GM18507 (cell line): ENCODE data around the gene P2RX5.
"Not testable (repeated sequence)": the region's sequence is repeated elsewhere in the genome, so short reads cannot be mapped to it uniquely, and the experiment has no call there.

ENCODE experiments used
- DNase-seq: peaks from one replicate; pipeline ENCODE4 v3.0.0; 2011; ENCODE audit warnings: low read depth; ENCODE audit not compliant: insufficient read length; ENCODE audit errors: extremely low spot score
- FAIRE-seq: peaks from 2 replicates; lab custom pipeline; 2011; peaks lifted over from hg19 to GRCh38; lab: Jason Lieb, UNC

P2RX5 gene

GRCh38 chr17:3695723-3696411 lies at the start of gene P2RX5:
P2RX5 (minus strand) TSS chr17:3696155; CDS start chr17:3696005, 150 bp downstream.
- FAIRE-seq, result peak; percentile 80
- peak; percentile 33 for DNase-seq

DNA sequence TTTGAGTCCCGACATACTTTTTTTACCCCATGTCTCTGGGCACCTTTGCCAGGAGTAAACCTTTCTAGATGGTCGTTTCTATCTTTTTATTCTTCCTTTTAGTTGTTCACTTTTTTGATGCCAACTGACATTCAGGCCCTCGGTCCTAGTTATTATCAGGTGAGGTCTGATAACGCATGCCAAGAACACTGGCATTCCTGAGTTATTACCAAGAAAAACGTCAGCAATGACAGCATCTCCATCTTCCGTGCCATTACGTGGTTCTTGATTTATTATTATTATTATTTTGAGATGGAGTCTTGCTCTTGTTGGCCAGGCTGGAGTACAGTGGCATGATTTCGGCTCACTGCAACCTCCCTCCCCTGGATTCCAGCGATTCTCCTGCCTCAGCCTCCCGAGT lies 49.1 kb upstream of the P2RX5 start:
- DNase-seq (no peak), FAIRE-seq (no peak)

- no peak for DNase-seq
- no peak for FAIRE-seq
Observed at GRCh38 chr17:3744014-3744413, 48.1 kb upstream of the P2RX5 start.

DNA sequence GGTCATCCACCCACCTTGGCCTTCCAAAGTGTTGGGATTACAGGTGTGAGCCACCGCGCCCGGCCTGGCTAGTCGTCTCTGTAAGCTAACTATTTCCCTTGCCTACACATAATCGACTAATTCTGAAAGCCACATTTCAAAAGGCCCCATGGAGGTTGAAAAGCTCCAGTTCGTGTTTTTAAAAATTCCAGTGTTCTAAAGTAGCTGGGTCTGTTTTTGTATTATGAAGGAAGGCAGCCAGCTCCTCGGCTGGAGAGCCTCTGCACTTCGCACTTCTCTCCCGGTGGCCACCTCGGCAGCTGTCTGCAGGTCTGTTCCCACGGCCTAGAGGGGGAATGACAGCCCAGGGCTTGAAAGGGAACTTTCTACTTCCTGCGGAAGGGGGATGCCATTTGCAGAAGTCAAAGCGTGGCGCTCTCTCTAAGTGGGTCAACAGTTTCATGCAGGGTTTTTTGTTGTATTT lies 44.7 kb upstream of the P2RX5 start:
- FAIRE-seq, result peak; percentile 90
- no peak for DNase-seq

DNA sequence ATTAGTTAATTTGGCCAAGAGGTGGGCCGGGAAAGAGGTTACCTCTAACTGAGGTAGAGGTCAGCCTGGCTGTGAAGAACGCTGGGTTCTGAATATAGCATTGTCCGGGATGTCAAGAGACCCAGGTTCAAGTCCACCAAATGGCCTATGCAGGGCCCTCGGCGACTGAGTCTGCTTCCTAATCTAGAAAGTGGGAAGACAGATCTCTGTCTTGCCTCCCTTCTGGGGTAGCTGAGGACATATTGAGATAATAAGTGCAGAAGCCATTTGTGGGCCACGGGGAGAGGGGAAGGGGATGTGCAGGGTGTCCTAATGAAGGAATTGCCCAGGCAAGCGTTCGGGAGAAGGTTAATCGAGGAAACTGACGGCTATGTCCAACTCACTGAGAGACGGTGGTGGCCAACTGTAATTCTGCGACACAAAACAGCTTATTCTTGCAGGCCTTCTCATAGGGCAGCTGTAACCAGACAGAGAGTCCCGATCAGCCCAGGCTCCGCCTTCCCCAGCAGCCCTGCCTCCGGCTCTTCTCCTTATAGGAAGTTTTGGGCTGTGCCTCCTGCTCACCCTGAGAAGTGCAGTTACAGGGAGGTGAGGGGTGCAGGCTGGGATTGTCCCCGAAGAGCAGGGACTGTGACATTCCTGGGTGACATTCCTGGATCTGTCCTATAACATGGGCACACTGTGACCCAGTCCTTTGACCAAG lies 43.6 kb upstream of the P2RX5 start:
- no peak for DNase-seq
- FAIRE-seq, result no peak

GRCh38 chr17:3738562-3739295 lies 42.8 kb upstream of the P2RX5 start:
- DNase-seq, result no peak
- FAIRE-seq, result no peak

DNA sequence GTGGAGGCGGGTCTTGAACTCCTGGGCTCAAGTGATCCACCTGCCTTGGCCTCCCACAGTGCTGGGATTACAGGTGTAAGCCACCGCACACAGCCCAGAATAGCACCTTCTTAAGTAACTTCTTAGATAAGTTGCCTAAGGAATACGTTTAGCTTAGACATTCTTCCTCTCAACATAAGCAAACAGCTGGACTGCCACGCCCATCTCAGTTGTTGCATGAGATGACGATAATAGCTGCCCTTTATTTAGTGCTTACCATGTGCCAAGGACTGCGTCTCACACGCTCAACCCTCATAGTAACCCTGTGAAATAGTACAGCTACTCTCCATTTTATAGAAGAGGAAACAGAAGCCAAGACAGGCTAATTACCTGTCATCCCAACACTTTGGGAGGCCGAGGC lies 39.6 kb upstream of the P2RX5 start:
- FAIRE-seq (no peak), DNase-seq (no peak)

GRCh38 chr17:3734911-3735276 lies 38.9 kb upstream of the P2RX5 start:
- not testable (repeated sequence) for FAIRE-seq, DNase-seq

DNA sequence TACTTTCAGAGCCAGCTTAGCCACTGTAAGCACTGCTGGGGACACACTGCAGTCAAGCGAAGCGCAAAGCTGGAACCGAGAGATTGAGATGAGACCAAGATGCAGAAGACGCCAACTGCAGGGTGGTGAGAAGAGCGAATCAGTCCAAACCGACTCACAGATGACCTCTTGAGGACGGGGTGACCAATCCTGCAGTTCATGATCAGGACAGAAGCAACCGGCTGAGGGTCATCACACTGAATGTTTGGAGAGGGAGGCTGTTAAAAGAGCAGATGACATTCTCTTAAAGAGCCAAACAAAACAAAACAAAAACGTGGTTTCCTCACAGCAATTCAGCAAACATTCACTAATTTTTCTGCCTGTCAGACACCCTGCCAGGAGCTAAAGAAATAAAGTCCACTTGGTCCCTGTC lies 36.3 kb upstream of the P2RX5 start:
- DNase-seq (no peak), FAIRE-seq (peak; percentile 93)

DNA sequence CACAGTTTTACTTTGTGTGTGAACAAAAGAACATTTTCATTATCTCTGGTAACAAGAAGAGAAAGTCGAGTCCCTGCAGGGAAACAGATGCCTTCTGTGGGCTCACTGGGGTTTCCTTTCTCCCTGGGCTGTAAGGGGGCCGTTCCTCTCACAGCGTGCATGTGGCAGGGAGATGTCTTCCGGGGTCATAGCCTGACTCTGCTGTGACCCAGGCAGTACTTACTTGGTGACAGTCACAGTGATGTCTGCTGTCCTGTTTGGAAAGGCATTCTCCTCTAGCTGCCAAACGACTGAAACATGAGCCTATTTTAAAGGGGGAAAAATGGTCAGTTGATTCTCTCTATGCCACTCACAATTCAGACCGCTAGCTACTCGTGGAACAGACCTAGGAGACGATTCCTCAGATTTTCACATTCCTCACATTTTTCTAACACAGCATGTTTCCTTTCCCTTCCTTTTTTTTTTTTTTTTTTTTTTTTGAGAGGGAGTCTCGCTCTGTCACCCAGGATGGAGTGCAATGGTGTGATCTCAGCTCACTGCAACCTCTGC lies 35.0 kb upstream of the P2RX5 start:
- no peak for FAIRE-seq
- DNase-seq, result no peak

- DNase-seq (no peak), FAIRE-seq (no peak)
Observed at GRCh38 chr17:3729881-3730280, 33.9 kb upstream of the P2RX5 start.

GRCh38 chr17:3728099-3728498 lies 32.1 kb upstream of the P2RX5 start:
- not testable (repeated sequence) for FAIRE-seq, DNase-seq

DNA sequence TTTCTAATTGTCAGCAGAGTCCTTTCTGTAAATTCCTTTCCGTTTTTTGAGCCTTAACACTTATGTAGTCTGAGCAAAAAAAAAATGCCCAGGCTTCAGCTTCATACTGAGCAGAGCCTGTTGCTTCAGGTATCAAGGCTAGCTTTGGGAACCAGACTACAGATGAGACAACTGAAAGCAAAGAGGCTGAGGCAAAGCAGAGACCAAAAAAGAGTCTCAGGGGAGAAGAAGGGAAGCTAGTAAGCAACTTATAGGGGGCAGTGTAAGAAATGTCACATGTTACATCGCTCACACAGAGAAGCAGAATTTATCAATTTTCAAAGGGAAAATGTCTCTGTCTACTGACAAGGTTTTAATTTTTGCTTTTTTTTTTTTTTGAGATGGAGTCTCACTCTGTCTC lies 31.1 kb upstream of the P2RX5 start:
- DNase-seq, result no peak
- FAIRE-seq, result peak; percentile 76

GRCh38 chr17:3724378-3725077 lies 28.6 kb upstream of the P2RX5 start:
- DNase-seq, result no peak
- no peak for FAIRE-seq

GRCh38 chr17:3723556-3724377 lies 27.8 kb upstream of the P2RX5 start, which contains the start of gene HASPIN:
HASPIN (plus strand) TSS chr17:3723903; CDS start chr17:3723936, 33 bp downstream.
- FAIRE-seq, result peak; percentile 90
- peak; percentile 97 for DNase-seq

GRCh38 chr17:3723188-3723555 lies 27.2 kb upstream of the P2RX5 start:
- FAIRE-seq, result peak; percentile 12
- DNase-seq, result no peak

DNA sequence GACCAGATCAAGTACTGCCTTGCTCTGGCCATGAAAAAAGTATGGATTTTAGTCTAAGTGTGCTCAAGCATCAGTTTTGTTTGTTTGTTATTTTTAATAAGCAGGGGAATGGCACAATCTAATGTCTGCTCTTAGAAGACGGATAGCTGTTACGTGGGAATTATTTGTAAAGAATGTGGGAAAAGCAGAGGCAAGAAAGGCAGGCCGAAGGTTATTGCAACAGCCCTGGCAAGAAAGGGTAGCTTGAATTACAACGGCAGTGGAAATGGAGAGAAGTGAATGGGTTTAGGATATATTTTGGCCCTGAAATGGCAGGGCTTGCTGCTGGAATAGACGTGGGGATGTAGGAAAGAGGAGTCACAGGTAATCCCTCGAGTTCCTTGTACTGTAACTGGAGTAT lies 26.8 kb upstream of the P2RX5 start:
- peak; percentile 21 for FAIRE-seq
- no peak for DNase-seq

GRCh38 chr17:3719265-3719664 lies 23.3 kb upstream of the P2RX5 start:
- DNase-seq (no peak), FAIRE-seq (no peak)

DNA sequence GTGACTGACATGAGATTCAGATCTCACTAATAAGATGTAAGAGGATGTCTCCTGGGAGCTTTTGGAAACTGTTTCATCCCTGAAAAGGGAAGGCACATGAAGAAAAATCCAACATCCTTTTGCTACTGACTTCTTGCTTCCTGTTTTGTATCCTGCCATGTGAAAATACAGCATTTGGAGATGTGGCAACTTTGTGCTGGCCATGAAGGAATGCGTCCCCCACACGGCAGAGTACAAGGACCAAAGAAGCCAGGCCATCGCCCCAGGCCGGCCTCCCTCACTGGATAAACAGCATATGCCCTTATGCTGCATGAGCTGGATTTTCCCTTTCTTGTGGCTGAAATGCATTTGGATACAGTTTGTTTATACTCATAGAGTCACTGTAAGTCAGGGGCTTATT lies 22.2 kb upstream of the P2RX5 start:
- DNase-seq (no peak), FAIRE-seq (no peak)
